ENCODE measurements around the gene HLA-A.

- TF ChIP-seq PHB2 (IDR thresholded peaks at IDR 0.05; ENCODE audit: partially characterized antibody) (no peak), FOXO4 (CRISPR knock-in tag; conservative IDR thresholded peaks at IDR 0.05) (0 out of 2 replicates have a peak, but pooled peaks have one; percentile 84), CEBPZ (IDR thresholded peaks at IDR 0.05; ENCODE audit: low read length) (no peak), CERS6 (CRISPR knock-in tag; IDR thresholded peaks at IDR 0.05) (no peak), RNF219 (CRISPR knock-in tag; IDR thresholded peaks at IDR 0.05) (no peak), CTCF (CRISPR knock-in tag; IDR thresholded peaks at IDR 0.05) (peak; percentile 60), TARDBP (CRISPR knock-in tag; IDR thresholded peaks at IDR 0.05) (peak; percentile 7; the same call in 1 of the 2 replicates), PHF21A (CRISPR knock-in tag; IDR thresholded peaks at IDR 0.05) (peak; percentile 58; the same call in 1 of the 2 replicates), POLR2AphosphoS5 (IDR thresholded peaks at IDR 0.05; ENCODE audit: low read depth, low read length) (peak; percentile 59), FOXP1 (IDR thresholded peaks at IDR 0.05) (no peak), FOXP1 (CRISPR knock-in tag; IDR thresholded peaks at IDR 0.05) (peak; percentile 23; the same call in 1 of the 2 replicates), TCF7 (IDR thresholded peaks at IDR 0.05; ENCODE audit: low read depth) (no peak), MAX (IDR thresholded peaks at IDR 0.05) (peak; percentile 92), DZIP1 (CRISPR knock-in tag; IDR thresholded peaks at IDR 0.05) (peak; percentile 61; the same call in 1 of the 2 replicates), USF2 (IDR thresholded peaks at IDR 0.05; ENCODE audit: low read depth, low read length) (no peak), USF2 (CRISPR knock-in tag; IDR thresholded peaks at IDR 0.05; ENCODE audit: borderline replicate concordance) (no peak)
Measured at GRCh38 chr6:29976588-29977424, 34.5 kb downstream of the HLA-A start.

All from HepG2 (cell line).